ENCODE data around the gene SPEG.
A peak's percentile ranks its signal among the peaks of the same experiment; 100 is the strongest.
"Not testable (repeated sequence)": the region's sequence is repeated elsewhere in the genome, so short reads cannot be mapped to it uniquely, and the experiment has no call there.

SPEG gene

GRCh38 chr2:219434718-219435525 is at the start of gene SPEG:
SPEG (plus strand) TSS chr2:219434843; CDS start chr2:219434978, 135 bp downstream.
- DNase-seq (ENCODE audit: low spot score) = no peak

DNA sequence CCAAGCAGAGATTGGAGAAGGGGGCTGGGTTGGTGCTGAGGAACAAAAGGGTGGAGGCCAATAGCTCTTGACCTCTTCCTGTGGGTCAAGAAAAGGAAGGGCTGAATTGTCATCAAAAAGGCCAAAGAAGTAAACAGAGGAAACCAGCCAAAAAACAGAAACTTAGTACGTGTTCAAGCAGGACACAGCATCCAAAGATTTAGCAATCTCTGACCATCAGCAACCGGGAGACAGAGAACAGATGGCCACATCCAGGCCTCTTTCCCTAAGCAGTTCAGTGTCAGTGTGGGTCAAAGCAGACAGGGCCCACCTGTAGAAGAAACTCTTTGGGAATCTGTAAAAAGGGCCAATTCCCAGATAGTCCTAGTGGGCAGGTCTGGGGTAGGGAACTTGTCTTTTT is 49.8 kb upstream of the SPEG start:
- no peak for DNase-seq (ENCODE audit: low spot score)

- DNase-seq (ENCODE audit: low spot score) = no peak
Measured at GRCh38 chr2:219385958-219386520, 48.6 kb upstream of the SPEG start.

- no peak for DNase-seq (ENCODE audit: low spot score)
Measured at GRCh38 chr2:219386532-219387280, 47.9 kb upstream of the SPEG start.

DNA sequence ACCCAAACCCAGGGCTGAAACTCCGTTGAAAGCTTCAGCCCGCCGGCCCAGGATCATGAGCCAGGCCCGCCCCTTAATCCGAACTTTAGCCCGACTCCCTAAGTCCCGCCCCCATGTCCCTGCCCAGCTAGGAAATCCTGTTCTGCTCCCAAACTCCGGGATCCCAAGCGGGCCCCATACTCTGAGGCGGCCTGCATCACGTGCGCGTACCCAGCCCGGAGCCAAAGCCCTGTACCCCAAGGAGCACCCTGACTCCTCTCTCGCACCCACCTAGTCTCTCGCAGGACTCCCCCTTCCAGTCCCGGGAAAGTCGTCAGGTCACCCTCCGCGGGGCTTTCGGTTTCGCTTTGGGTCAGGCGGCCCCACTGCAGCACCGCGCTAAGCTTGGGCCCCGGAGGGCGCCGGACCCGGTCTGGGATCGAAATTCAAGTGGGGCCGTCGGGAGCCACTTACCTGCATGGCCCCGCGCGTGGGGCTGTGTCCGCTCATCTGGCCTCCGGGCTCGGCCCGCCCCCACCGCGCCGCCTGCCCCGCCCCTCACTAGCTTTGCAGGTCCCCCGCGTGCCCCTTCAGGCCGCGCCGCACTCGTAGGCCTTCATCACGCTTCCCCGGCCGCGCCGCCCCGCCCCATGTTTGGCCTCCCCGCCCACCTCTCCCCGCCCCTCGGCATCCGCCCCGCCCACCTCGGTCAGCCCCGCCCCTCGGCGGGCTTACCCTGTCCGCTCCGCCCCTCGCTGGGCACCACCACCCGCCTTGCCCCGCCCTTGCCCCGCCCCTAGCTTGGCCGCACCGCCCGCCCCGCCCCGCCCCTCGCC is 47.1 kb upstream of the SPEG start, which contains the start of gene DNPEP:
TSS of gene DNPEP (minus strand) at position 607 of the 815 bp plus-strand sequence. CDS start at position 489, 118 bp downstream.
- DNase-seq (ENCODE audit: low spot score) = peak; percentile 96

DNA sequence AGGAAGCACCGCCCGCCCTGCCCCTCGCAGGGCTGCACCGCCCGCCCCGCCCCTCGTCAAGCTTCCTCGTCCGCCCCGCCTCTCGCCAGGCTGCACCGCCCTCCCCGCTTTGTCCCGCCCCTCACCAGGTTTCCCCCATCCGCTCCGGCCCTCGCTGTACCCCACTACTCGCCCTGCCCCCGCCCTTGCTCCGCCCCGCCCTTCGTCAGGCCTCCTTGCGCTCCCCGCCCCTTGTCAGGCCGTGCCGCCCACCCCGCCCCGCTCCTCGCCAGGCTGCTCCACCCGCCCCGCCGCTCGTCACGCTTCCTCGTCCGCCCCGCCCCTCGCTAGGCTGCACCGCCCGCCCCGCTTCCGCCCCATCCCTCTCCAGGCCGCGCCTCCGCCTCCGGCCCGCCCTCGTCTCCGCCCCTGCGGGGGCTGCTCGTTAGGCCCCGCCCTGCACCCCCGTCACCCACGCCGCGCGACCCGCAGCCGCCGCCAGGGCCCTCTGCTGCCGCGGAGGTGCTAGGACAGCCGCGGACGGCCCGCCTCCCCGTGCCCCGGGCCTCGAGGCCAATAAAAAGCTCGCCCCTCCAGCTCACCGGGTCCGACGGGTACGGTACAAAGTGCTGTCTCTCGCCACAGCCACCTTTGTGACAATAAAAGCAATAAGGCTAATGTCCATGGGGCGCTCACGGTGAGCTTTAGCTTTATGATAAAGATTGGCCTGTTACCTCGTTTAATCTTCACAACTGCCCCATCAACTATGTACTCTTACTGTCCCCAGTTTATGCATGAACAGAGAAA is 46.3 kb upstream of the SPEG start:
- DNase-seq (ENCODE audit: low spot score) = peak; percentile 97

GRCh38 chr2:219388907-219389156 is 45.8 kb upstream of the SPEG start:
- DNase-seq (ENCODE audit: low spot score) = no peak

- no peak for DNase-seq (ENCODE audit: low spot score)
Measured at GRCh38 chr2:219392754-219393153, 41.9 kb upstream of the SPEG start.

DNA sequence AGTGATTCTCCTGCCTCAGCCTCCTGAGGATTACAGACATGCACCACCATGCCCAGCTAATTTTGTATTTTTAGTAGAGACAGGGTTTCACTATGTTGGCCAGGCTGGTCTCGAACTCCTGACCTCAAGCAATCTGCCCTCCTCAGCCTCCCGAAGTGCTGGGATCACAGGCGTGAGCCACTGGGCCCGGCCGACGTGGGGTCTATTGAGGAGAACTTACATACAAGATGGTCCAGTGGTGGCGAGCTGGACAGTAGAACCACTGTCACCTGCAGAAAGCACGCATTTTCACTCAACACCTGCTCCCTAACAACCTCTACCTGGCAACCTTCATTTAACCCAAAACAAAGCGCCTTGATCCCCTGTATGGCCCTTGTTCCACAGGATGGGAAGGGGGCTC is 39.6 kb upstream of the SPEG start:
- DNase-seq (ENCODE audit: low spot score) = not testable (repeated sequence)

DNA sequence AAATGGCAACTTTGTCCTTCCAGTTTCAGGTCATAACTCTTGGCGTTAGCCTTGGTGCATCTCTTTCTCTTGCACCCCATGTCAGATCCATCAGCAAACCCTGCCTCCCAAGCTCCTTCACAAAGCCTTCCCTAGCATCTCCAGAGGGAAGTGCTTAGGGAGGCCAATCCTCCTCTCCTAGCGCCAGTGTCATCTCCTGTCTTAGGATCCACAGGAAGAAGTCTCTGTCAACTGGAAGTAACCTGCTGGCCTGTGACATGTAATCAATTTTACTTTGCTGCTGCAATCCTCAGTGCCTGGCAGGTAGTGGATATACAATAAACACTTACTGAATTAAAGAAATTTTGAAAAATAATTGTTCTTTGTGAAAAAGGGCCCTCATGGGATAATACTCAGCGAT is 39.0 kb upstream of the SPEG start:
- DNase-seq (ENCODE audit: low spot score) = no peak

GRCh38 chr2:219396863-219397457 is 37.7 kb upstream of the SPEG start:
- DNase-seq (ENCODE audit: low spot score) = no peak

DNA sequence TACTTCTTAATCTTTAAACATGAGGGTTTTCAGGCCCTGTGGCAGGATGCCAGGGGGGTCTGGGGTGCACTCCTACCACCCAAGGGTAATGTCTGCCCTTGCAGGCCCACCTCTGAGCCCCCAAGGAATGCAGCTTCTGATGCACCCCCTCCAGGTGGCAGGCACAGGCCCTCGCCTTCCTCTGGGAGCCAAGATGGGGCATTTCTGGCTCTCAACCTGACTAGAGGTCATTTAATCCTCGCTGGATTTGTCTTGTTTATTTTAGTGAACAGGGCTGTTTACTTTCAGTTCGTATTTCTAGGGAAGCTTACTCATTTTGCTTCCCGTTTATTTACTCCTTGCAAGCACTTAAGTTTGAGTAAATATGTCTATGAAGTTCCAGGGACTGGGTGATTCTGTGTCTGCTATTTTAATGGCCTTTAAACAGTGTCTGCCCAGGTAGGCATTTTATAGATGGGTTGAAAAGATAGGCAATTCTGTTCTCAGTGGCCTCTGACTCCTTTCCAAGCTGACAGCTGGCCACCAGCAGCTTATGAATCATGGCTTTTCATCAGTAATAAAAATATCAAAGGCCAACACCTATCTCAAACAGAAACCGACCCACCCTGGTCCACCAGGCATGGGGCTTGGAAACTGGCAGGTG is 35.8 kb upstream of the SPEG start:
- no peak for DNase-seq (ENCODE audit: low spot score)

DNA sequence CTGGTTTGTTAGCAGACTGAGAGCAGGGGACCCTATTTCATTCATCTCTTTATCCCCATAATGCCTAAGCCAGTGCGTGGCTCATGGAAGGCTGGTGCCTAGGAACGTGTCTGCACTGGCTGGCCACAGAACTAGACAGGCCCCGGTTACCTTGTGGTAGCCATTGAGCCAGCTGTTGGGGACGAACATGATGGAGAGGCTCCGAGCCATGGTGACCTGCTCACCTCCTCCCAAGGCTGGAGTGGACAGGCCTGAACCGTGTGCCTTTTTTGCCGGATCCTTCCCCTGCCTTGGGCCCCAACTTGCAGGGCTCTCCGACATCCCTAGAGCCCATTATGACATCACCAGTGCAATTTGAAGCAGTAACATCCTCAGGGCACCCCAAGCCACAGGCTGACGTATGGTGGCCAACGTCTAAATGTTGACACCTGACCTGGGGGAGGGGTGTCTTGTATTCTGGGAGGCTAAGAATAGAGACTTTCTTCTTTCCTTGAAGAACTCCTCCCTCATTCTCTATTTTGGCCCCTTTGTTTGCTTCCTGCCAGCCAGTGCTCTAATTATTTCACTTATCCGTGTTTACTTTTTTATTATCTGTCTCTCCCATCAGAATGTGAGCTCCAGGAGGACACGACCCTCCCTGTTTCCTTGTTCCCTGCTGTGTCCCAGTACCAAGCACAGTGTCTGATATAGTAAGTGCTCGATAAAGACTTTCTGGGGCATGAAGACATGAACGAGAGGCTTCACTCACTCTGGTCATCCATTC is 34.7 kb upstream of the SPEG start:
- DNase-seq (ENCODE audit: low spot score) = no peak

GRCh38 chr2:219400562-219400961 is 34.1 kb upstream of the SPEG start:
- no peak for DNase-seq (ENCODE audit: low spot score)

DNA sequence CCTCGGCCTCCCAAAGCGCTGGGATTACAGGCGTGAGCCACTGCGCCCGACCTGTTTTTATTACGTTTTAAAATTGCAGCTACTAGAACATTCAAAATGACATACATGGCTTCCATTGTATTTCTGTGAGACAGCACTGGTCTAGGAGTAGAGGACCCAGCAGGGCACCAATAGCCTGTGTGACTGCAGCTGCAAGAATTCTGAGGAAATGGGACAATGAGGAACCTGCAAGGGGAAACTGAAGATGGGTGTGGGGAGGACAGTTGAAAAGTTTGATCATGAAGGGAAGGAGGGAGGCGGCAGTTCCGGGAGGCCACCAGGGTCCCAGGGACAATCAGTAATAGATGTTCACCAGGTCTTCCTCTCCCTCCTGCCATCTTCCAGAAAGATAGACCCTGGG is 33.0 kb upstream of the SPEG start:
- DNase-seq (ENCODE audit: low spot score) = no peak

DNA sequence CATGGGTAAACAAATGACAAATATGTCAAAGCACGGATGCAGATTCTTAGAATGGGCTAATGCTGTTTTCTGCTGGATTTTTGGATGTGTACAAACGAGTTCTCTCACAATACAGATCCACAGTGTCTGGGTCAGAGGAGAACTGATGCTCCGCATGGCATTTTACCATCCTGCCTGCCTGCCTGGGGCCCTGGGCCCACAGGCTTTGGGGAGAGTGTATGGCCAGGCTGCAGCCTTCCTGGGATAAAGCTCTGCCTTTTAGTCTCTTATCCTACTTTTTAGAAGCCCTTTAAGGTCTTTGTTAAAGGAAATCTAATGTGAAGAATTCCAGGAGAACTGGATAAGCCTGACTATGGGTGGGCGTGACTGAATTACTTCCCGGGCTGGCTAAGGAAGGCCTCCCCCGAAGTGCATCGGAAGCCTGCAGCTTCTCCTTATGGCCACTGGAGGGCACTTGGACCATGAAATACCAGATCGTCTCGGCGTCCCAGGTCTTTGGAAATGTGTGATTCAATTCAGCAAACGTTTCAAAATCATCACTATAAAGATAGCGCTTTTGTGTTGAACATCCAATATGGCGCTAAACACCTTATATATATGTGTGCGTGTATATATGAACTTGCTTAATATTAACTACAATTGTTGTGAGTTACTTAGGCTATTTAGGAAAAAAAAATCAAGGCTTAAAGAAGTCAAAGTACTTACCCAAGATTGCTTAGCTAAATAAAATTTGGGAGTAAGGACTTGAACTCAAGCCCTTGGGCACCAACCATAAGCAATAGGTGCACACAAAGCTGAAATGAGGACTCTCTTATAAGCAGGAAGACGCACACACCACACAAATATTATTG is 31.8 kb upstream of the SPEG start:
- DNase-seq (ENCODE audit: low spot score) = peak; percentile 68

DNA sequence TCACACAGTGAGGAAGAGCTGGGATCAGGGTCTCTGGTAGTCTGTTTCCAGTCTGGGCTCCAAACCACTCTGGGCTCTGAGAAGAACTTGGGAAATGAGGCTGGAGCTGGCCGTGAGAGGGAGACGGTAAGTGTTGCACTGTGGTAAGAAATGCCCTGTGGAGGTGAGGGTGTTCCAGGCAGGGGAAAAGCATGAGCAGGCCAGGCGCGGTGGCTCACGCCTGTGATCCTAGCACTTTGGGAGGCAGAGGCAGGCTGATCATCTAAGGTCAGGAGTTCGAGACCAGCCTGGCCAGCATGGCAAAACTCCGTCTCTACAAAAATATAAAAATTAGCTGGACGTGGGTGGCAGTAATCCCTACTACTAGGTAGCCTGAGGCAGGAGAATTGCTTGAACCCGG is 30.8 kb upstream of the SPEG start:
- DNase-seq (ENCODE audit: low spot score) = no peak

DNA sequence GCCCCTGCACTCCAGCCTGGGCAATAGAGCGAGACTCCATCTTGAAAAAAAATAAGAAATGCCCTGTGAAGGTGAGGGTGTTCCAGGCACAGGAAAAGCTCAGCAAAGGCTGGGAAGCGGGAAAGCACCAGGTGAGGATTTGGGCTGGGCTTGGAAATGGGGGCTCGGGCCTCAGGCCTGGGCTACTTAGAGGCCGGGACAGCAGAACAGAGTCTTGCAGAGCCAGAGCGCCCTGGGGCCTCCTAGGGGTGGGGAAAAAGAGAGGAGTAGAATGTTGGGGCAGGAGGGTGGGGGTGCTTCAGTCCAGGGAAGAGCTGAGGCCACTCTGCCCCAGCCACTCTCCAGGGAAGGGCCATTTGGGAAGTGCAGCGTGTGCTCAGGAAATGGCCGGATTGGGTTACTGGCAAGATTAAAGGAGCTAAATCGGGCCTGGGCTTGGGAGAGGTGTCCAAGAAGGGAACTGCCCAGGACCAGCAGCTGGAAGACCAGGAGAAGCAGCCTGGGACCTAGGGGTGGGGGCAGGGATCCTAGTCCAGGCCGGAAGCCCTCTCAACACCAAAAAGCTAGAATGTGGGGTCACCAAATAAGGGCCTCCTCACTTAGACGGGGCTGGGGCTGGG is 30.2 kb upstream of the SPEG start:
- DNase-seq (ENCODE audit: low spot score) = no peak

GRCh38 chr2:219404954-219405353 is 29.7 kb upstream of the SPEG start:
- DNase-seq (ENCODE audit: low spot score) = no peak

Data from activated CD4-positive, alpha-beta T cell treated with anti-CD3 and anti-CD28 coated beads, Interleukin-2, Interleukin-4, amounts not matched to agents 100 ng/mL and 50 ng/mL, durations not matched to agents 16 hours and 8 hours (primary cell).